Measurements from ENCODE around the gene ZC3H10. TPM values are rescaled to one million over a fixed set of nuclear protein-coding genes. Genes with fewer than 3 reads are reported as not detected.

The ZC3H10 gene
- total RNA-seq, 1 experiment from 2014 or later, result 4.4 TPM

- TF ChIP-seq CTCF (conservative IDR thresholded peaks at IDR 0.05) (no peak), EZH2 (IDR thresholded peaks at IDR 0.05; ENCODE audit: low read depth) (no peak)
- DNase-seq, result no peak
- Histone ChIP-seq H3K79me2 (ENCODE audit: low read depth) (no peaks in the 10 kb centered on the region), H3K27ac (no peak overlapping the region), H3K9me2 (ENCODE audit: insufficient read depth) (no peaks in the 10 kb centered on the region), H3K4me1 (replicated peaks; ENCODE audit: insufficient read depth) (no peaks in the 10 kb centered on the region), H3K27me3 (ENCODE audit: insufficient read depth, low read depth) (no peaks in the 10 kb centered on the region), H3K9me3 (ENCODE audit: insufficient read depth, low read depth) (no peaks in the 10 kb centered on the region), H4K20me1 (ENCODE audit: insufficient read depth) (no peaks in the 10 kb centered on the region), H3K4me3 (no peak overlapping the region), H3K4me2 (no peak overlapping the region), H2AFZ (no peak overlapping the region), H3K36me3 (ENCODE audit: low read depth) (peaks cover 19% of the 10 kb centered on the region), H3F3A (ENCODE audit: insufficient read depth, low read depth) (0 out of 2 replicates have a peak, but pooled peaks cover 8% of the 10 kb centered on the region)
- ChIA-PET CTCF (no interaction called here), POLR2A (ENCODE audit: unreplicated experiment) (interaction anchor here (0.6 kb wide), 1 partner anchor 709 kb away, joined by 4 read pairs; no protein-coding TSS in a partner anchor)
- BruUV-seq (replicated peaks), result no TSS peak
- intact Hi-C loops (cut with micrococcal nuclease; ENCODE audit: unreplicated experiment), result no loop called here
These were observed 54.8 kb downstream of the ZC3H10 start for GRCh38 chr12:56172839-56173238.

Other genes starting within 250 kb of the ZC3H10 start
- gene PYM1, start 190.4 kb upstream of the ZC3H10 start, total RNA-seq (2021), result 45.4 and 54.0 TPM in 2 replicates
- 86.6 and 91.0 TPM in 2 replicates for gene DGKA, start 187.1 kb upstream of the ZC3H10 start, total RNA-seq (2021)
- 8.7 and 12.6 TPM in 2 replicates for gene PMEL, start 152.2 kb upstream of the ZC3H10 start, total RNA-seq (2021)
- 93.8 and 99.4 TPM in 2 replicates for gene CDK2, start 151.4 kb upstream of the ZC3H10 start, total RNA-seq (2021)
- gene RAB5B, start 144.2 kb upstream of the ZC3H10 start, total RNA-seq (2021), result 98.6 and 122 TPM in 2 replicates
- 20.4 and 22.7 TPM in 2 replicates for gene SUOX, start 121.0 kb upstream of the ZC3H10 start, total RNA-seq (2021)
- gene IKZF4, start 97.2 kb upstream of the ZC3H10 start, total RNA-seq (2021), result 7.4 and 9.6 TPM in 2 replicates
- gene RPS26, start 76.3 kb upstream of the ZC3H10 start, total RNA-seq (2021), result 25.2 and 43.3 TPM in 2 replicates
- gene ERBB3, start 38.1 kb upstream of the ZC3H10 start, total RNA-seq (2021), result 127 and 145 TPM in 2 replicates
- 120 and 159 TPM in 2 replicates for gene PA2G4, start 13.7 kb upstream of the ZC3H10 start, total RNA-seq (2021)
- 3,423 and 4,460 TPM in 2 replicates for gene RPL41, start 1.6 kb upstream of the ZC3H10 start, total RNA-seq (2021)
- gene ESYT1, start 10.0 kb downstream of the ZC3H10 start, total RNA-seq (2021), result 46.1 and 52.2 TPM in 2 replicates
- 120 and 121 TPM in 2 replicates for gene MYL6B, start 34.3 kb downstream of the ZC3H10 start, total RNA-seq (2021)
- gene MYL6, start 40.1 kb downstream of the ZC3H10 start, total RNA-seq (2021), result 666 and 697 TPM in 2 replicates
- 70.3 and 86.4 TPM in 2 replicates for gene SMARCC2, start 71.2 kb downstream of the ZC3H10 start, total RNA-seq (2021)
- 29.5 and 33.4 TPM in 2 replicates for gene RNF41, start 103.7 kb downstream of the ZC3H10 start, total RNA-seq (2021)
- 58.2 and 68.5 TPM in 2 replicates for gene NABP2, start 106.1 kb downstream of the ZC3H10 start, total RNA-seq (2021)
- 0.87 and 2.8 TPM in 2 replicates for gene SLC39A5, start 111.8 kb downstream of the ZC3H10 start, total RNA-seq (2021)
- gene ANKRD52, start 140.1 kb downstream of the ZC3H10 start, total RNA-seq (2021), result 59.4 and 62.8 TPM in 2 replicates
- 6.5 and 6.9 TPM in 2 replicates for gene COQ10A, start 148.7 kb downstream of the ZC3H10 start, total RNA-seq (2021)
- 203 and 205 TPM in 2 replicates for gene CS, start 182.1 kb downstream of the ZC3H10 start, total RNA-seq (2021)
- 78.2 and 82.1 TPM in 2 replicates for gene CNPY2, start 197.7 kb downstream of the ZC3H10 start, total RNA-seq (2021)
- 78.1 and 82.8 TPM in 2 replicates for gene PAN2, start 215.7 kb downstream of the ZC3H10 start, total RNA-seq (2021)
- 2.9 and 3.0 TPM in 2 replicates for gene IL23A, start 220.6 kb downstream of the ZC3H10 start, total RNA-seq (2021)
- 76.6 and 80.8 TPM in 2 replicates for gene STAT2, start 241.8 kb downstream of the ZC3H10 start, total RNA-seq (2021)
- gene APOF, start 244.6 kb downstream of the ZC3H10 start, total RNA-seq (2021), result not detected in 2 replicates